ENCODE results near the gene VIL1. TPM values are rescaled to one million over a fixed set of nuclear protein-coding genes. Genes with fewer than 3 reads are reported as not detected.
A peak's percentile ranks its signal among the peaks of the same experiment; 100 is the strongest.

VIL1 gene
- total RNA-seq, 1 experiment from 2014 or later: not detected

GRCh38 chr2:218404351-218405085 lies 14.4 kb upstream of the VIL1 start:
- ChIA-PET CTCF (interaction anchor here (0.7 to 0.8 kb wide), 2 partner anchors 8 to 283 kb away, joined by 3 read pairs; no protein-coding TSS in a partner anchor), POLR2A (ENCODE audit: low non-redundant PET) (no interaction called here)
- BruUV-seq (replicated peaks): no TSS peak
- intact Hi-C loops (cut with micrococcal nuclease; ENCODE audit: unreplicated experiment): loop anchor here (5.0 kb wide), 1 partner anchor 243 kb away; no protein-coding TSS in a partner anchor
- no peak for DNase-seq (ENCODE audit: low spot score)
- no peak for TF ChIP-seq EZH2 (IDR thresholded peaks at IDR 0.05; ENCODE audit: borderline replicate concordance, low read depth, low read length, poor library complexity, severe bottlenecking)
- TF ChIP-seq, protein P1, sequence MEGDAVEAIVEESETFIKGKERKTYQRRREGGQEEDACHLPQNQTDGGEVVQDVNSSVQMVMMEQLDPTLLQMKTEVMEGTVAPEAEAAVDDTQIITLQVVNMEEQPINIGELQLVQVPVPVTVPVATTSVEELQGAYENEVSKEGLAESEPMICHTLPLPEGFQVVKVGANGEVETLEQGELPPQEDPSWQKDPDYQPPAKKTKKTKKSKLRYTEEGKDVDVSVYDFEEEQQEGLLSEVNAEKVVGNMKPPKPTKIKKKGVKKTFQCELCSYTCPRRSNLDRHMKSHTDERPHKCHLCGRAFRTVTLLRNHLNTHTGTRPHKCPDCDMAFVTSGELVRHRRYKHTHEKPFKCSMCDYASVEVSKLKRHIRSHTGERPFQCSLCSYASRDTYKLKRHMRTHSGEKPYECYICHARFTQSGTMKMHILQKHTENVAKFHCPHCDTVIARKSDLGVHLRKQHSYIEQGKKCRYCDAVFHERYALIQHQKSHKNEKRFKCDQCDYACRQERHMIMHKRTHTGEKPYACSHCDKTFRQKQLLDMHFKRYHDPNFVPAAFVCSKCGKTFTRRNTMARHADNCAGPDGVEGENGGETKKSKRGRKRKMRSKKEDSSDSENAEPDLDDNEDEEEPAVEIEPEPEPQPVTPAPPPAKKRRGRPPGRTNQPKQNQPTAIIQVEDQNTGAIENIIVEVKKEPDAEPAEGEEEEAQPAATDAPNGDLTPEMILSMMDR (conservative IDR thresholded peaks at IDR 0.05; ENCODE audit: low read depth, low read length): no peak
- Histone ChIP-seq H3K27me3 (replicated peaks; ENCODE audit: insufficient read depth, low read depth, low read length, poor library complexity) (no peaks in the 10 kb centered on the region), H3K4me3 (ENCODE audit: low read depth, low read length, poor library complexity, severe bottlenecking) (no peak overlapping the region), H3K9me3 (ENCODE audit: low read depth, low read length, poor library complexity, severe bottlenecking) (no peaks in the 10 kb centered on the region), H3K4me1 (ENCODE audit: insufficient read depth, low read length, poor library complexity, severe bottlenecking) (peaks cover 27% of the 10 kb centered on the region), H3K36me3 (ENCODE audit: insufficient read depth, low read length, poor library complexity, severe bottlenecking) (peaks cover 35% of the 10 kb centered on the region), H3K27ac (ENCODE audit: low read depth, low read length, poor library complexity, severe bottlenecking) (peak overlapping the region; percentile 79)

DNA sequence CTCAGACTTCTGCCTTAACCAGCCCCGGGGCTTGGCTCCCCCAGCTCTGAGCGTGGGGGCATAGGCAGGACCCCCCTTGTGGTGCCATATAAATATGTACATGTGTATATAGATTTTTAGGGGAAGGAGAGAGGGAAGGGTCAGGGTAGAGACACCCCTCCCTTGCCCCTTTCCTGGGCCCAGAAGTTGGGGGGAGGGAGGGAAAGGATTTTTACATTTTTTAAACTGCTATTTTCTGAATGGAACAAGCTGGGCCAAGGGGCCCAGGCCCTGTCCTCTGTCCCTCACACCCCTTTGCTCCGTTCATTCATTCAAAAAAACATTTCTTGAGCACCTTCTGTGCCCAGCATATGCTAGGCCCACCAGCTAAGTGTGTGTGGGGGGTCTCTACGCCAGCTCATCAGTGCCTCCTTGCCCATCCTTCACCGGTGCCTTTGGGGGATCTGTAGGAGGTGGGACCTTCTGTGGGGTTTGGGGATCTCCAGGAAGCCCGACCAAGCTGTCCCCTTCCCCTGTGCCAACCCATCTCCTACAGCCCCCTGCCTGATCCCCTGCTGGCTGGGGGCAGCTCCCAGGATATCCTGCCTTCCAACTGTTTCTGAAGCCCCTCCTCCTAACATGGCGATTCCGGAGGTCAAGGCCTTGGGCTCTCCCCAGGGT lies 13.7 kb upstream of the VIL1 start:
- CTCF ChIA-PET: interaction anchor here (0.6 to 0.7 kb wide), 3 partner anchors 9 to 504 kb away, joined by 3 to 17 read pairs (median 3); no protein-coding TSS in a partner anchor
- peak overlapping the region; percentile 79 for H3K27ac ChIP-seq (ENCODE audit: low read depth, low read length, poor library complexity, severe bottlenecking)
- POLR2A ChIA-PET (ENCODE audit: low non-redundant PET): interaction anchor here (0.6 kb wide), 1 partner anchor 118 kb away, joined by 14 read pairs; no protein-coding TSS in a partner anchor
- H3K9me3 ChIP-seq (ENCODE audit: low read depth, low read length, poor library complexity, severe bottlenecking): no peaks in the 10 kb centered on the region
- DNase-seq (ENCODE audit: low spot score): no peak
- TF ChIP-seq, protein P1 (conservative IDR thresholded peaks at IDR 0.05; ENCODE audit: low read depth, low read length): no peak
- TF ChIP-seq EZH2 (IDR thresholded peaks at IDR 0.05; ENCODE audit: borderline replicate concordance, low read depth, low read length, poor library complexity, severe bottlenecking): no peak
- no peaks in the 10 kb centered on the region for H3K27me3 ChIP-seq (replicated peaks; ENCODE audit: insufficient read depth, low read depth, low read length, poor library complexity)
- TSS peak; percentile 41 for BruUV-seq (replicated peaks)
- intact Hi-C loops (cut with micrococcal nuclease; ENCODE audit: unreplicated experiment): loop anchor here (5.0 kb wide), 1 partner anchor 242 kb away; no protein-coding TSS in a partner anchor
- peaks cover 27% of the 10 kb centered on the region for H3K4me1 ChIP-seq (ENCODE audit: insufficient read depth, low read length, poor library complexity, severe bottlenecking)
- H3K4me3 ChIP-seq (ENCODE audit: low read depth, low read length, poor library complexity, severe bottlenecking): peak overlapping the region; percentile 48
- peaks cover 35% of the 10 kb centered on the region for H3K36me3 ChIP-seq (ENCODE audit: insufficient read depth, low read length, poor library complexity, severe bottlenecking)

- Histone ChIP-seq H3K4me3 (ENCODE audit: low read depth, low read length, poor library complexity, severe bottlenecking) (peak overlapping the region; percentile 48), H3K27me3 (replicated peaks; ENCODE audit: insufficient read depth, low read depth, low read length, poor library complexity) (no peaks in the 10 kb centered on the region), H3K27ac (ENCODE audit: low read depth, low read length, poor library complexity, severe bottlenecking) (peak overlapping the region; percentile 79), H3K36me3 (ENCODE audit: insufficient read depth, low read length, poor library complexity, severe bottlenecking) (peaks cover 35% of the 10 kb centered on the region), H3K9me3 (ENCODE audit: low read depth, low read length, poor library complexity, severe bottlenecking) (no peaks in the 10 kb centered on the region), H3K4me1 (ENCODE audit: insufficient read depth, low read length, poor library complexity, severe bottlenecking) (peaks cover 27% of the 10 kb centered on the region)
- no TSS peak for BruUV-seq (replicated peaks)
- intact Hi-C loops (cut with micrococcal nuclease; ENCODE audit: unreplicated experiment): loop anchor here (2.0 to 5.0 kb wide), 2 partner anchors 61 to 242 kb away; no protein-coding TSS in a partner anchor
- DNase-seq (ENCODE audit: low spot score): peak; percentile 34
- ChIA-PET CTCF (interaction anchor here (0.6 kb wide), 2 partner anchors 9 to 504 kb away, joined by 3 to 17 read pairs; no protein-coding TSS in a partner anchor), POLR2A (ENCODE audit: low non-redundant PET) (interaction anchor here (0.6 kb wide), 1 partner anchor 119 kb away, joined by 14 read pairs; no protein-coding TSS in a partner anchor)
- no peak for TF ChIP-seq EZH2 (IDR thresholded peaks at IDR 0.05; ENCODE audit: borderline replicate concordance, low read depth, low read length, poor library complexity, severe bottlenecking)
- TF ChIP-seq, protein P1 (conservative IDR thresholded peaks at IDR 0.05; ENCODE audit: low read depth, low read length): no peak
Measured at GRCh38 chr2:218405746-218406208, 13.1 kb upstream of the VIL1 start.
